Skeletal muscle tissue (tissue), 4 donors: ENCODE results near the gene SLC17A7. TPM values are rescaled to one million over a fixed set of nuclear protein-coding genes. Genes with fewer than 3 reads are reported as not detected.

Experiments used
- H3K27ac ChIP-seq: one replicate; pipeline ENCODE4 v1.7.0; 2013; ENCODE audit warnings: mild to moderate bottlenecking, low read depth, low read length, inconsistent platforms
- H3K27me3 ChIP-seq, 3 donors: one replicate each; pipeline ENCODE4 v1.7.0; 2013; ENCODE audit warnings: low read length in 3 of 3; ENCODE audit not compliant: control insufficient read depth in 3 of 3, insufficient read depth in 3 of 3
- H3K36me3 ChIP-seq, 3 donors: one replicate each; pipeline ENCODE4 v1.7.0; 2013; ENCODE audit warnings: low read length in 3 of 3; ENCODE audit not compliant: control insufficient read depth in 3 of 3, insufficient read depth in 3 of 3
- H3K4me1 ChIP-seq, 3 donors: one replicate each; pipeline ENCODE4 v1.7.0; 2013; ENCODE audit warnings: low read length in 3 of 3, mild to moderate bottlenecking in 3 of 3; ENCODE audit not compliant: control insufficient read depth in 3 of 3, insufficient read depth in 3 of 3
- H3K4me3 ChIP-seq, 3 donors: one replicate each; pipeline ENCODE4 v1.7.0; 2013; ENCODE audit warnings: low read length in 3 of 3
- H3K9ac ChIP-seq, 3 donors: one replicate each; pipeline ENCODE4 v1.7.0; 2013; ENCODE audit warnings: low read length in 3 of 3, mild to moderate bottlenecking in 3 of 3, moderate library complexity in 2 of 3, low read depth in 1 of 3
- H3K9me3 ChIP-seq, 3 donors: one replicate each; pipeline ENCODE4 v1.7.0; 2013; ENCODE audit warnings: low read length in 3 of 3; ENCODE audit not compliant: control insufficient read depth in 3 of 3
- total RNA-seq: library from RNA; depleted of rRNA; stranded (reverse); fragments of >200 nt; gene quantifications from one replicate; pipeline ENCODE4 v1.2.3, GENCODE V29; 2014
- donor health status: Osteomylitis.

Gene SLC17A7
- total RNA-seq, 1 donor from 2014 or later, result 1.0 TPM

- Histone ChIP-seq H3K27me3 (peaks cover 10 to 22% (median 20%) of the 10 kb centered on the region in 3 donors), H3K4me1 (no peaks in the 10 kb centered on the region), H3K9ac (no peak overlapping the region), H3K36me3 (no peaks in the 10 kb centered on the region), H3K4me3 (no peak overlapping the region), H3K27ac (no peak overlapping the region), H3K9me3 (no peaks in the 10 kb centered on the region)
Observed at GRCh38 chr19:49398931-49399330, 42.4 kb downstream of the SLC17A7 start.

- no peaks in the 10 kb centered on the region for H3K36me3 ChIP-seq
- no peak overlapping the region for H3K9ac ChIP-seq
- H3K9me3 ChIP-seq, result no peaks in the 10 kb centered on the region
- H3K4me3 ChIP-seq, result no peak overlapping the region
- H3K27ac ChIP-seq, result no peak overlapping the region
- no peaks in the 10 kb centered on the region for H3K4me1 ChIP-seq
- peaks cover 10 to 26% (median 24%) of the 10 kb centered on the region in 3 donors for H3K27me3 ChIP-seq
Observed at GRCh38 chr19:49398001-49398615, 43.2 kb downstream of the SLC17A7 start.

- no peak overlapping the region for H3K27ac ChIP-seq
- H3K4me1 ChIP-seq, result no peaks in the 10 kb centered on the region
- H3K27me3 ChIP-seq, result peaks cover 10 to 29% (median 28%) of the 10 kb centered on the region in 3 donors
- no peak overlapping the region for H3K9ac ChIP-seq
- no peaks in the 10 kb centered on the region for H3K36me3 ChIP-seq
- no peak overlapping the region for H3K4me3 ChIP-seq
- no peaks in the 10 kb centered on the region for H3K9me3 ChIP-seq
Observed at GRCh38 chr19:49396738-49397505, 44.4 kb downstream of the SLC17A7 start.

- H3K9me3 ChIP-seq, result no peaks in the 10 kb centered on the region
- no peak overlapping the region for H3K9ac ChIP-seq
- no peaks in the 10 kb centered on the region for H3K4me1 ChIP-seq
- H3K36me3 ChIP-seq, result no peaks in the 10 kb centered on the region
- H3K27me3 ChIP-seq, result peaks cover 10 to 37% (median 28%) of the 10 kb centered on the region in 3 donors
- no peak overlapping the region for H3K4me3 ChIP-seq
- H3K27ac ChIP-seq, result no peak overlapping the region
Observed at GRCh38 chr19:49395581-49396407, 45.5 kb downstream of the SLC17A7 start.

GRCh38 chr19:49393881-49394280 lies 47.4 kb downstream of the SLC17A7 start:
- peaks cover 8 to 45% (median 24%) of the 10 kb centered on the region in 3 donors for H3K27me3 ChIP-seq
- no peaks in the 10 kb centered on the region for H3K36me3 ChIP-seq
- H3K9me3 ChIP-seq, result no peaks in the 10 kb centered on the region
- no peak overlapping the region for H3K27ac ChIP-seq
- H3K9ac ChIP-seq, result no peak overlapping the region
- no peak overlapping the region for H3K4me3 ChIP-seq
- H3K4me1 ChIP-seq, result no peaks in the 10 kb centered on the region

- peaks cover 8 to 43% (median 24%) of the 10 kb centered on the region in 3 donors for H3K27me3 ChIP-seq
- H3K27ac ChIP-seq, result no peak overlapping the region
- H3K4me1 ChIP-seq, result no peaks in the 10 kb centered on the region
- H3K9ac ChIP-seq, result no peak overlapping the region
- H3K4me3 ChIP-seq, result no peak overlapping the region
- H3K9me3 ChIP-seq, result no peaks in the 10 kb centered on the region
- H3K36me3 ChIP-seq, result no peaks in the 10 kb centered on the region
Observed at GRCh38 chr19:49391581-49392399, 49.5 kb downstream of the SLC17A7 start.

GRCh38 chr19:49390929-49391359 lies 50.4 kb downstream of the SLC17A7 start:
- Histone ChIP-seq H3K4me1 (no peaks in the 10 kb centered on the region), H3K27ac (no peak overlapping the region), H3K4me3 (no peak overlapping the region), H3K36me3 (no peaks in the 10 kb centered on the region), H3K9me3 (no peaks in the 10 kb centered on the region), H3K9ac (no peak overlapping the region), H3K27me3 (peaks cover 8 to 43% (median 24%) of the 10 kb centered on the region in 3 donors)

GRCh38 chr19:49390131-49390928 lies 51.0 kb downstream of the SLC17A7 start:
- Histone ChIP-seq H3K9ac (no peak overlapping the region), H3K9me3 (no peaks in the 10 kb centered on the region), H3K27ac (no peak overlapping the region), H3K27me3 (peaks cover 6 to 38% (median 20%) of the 10 kb centered on the region in 3 donors), H3K4me3 (no peak overlapping the region), H3K4me1 (no peaks in the 10 kb centered on the region), H3K36me3 (no peaks in the 10 kb centered on the region)

GRCh38 chr19:49389406-49389805 lies 51.9 kb downstream of the SLC17A7 start:
- Histone ChIP-seq H3K4me1 (no peaks in the 10 kb centered on the region), H3K9me3 (no peaks in the 10 kb centered on the region), H3K9ac (no peak overlapping the region), H3K27me3 (peaks cover 0 to 30% (median 13%) of the 10 kb centered on the region in 3 donors), H3K36me3 (no peaks in the 10 kb centered on the region), H3K27ac (no peak overlapping the region), H3K4me3 (no peak overlapping the region)
